HCT116 (cell line): ENCODE measurements around the gene OR14J1. TPM values are rescaled to one million over a fixed set of nuclear protein-coding genes. Genes with fewer than 3 reads are reported as not detected.
A peak's percentile ranks its signal among the peaks of the same experiment; 100 is the strongest.

ENCODE experiments used
- ATAC-seq: fragments of 200-7000 bp; cut with Tn5 transposase; 2 replicates; pipeline ENCODE4 v1.9.1; 2020; ENCODE audit warnings: mild to moderate bottlenecking, moderate library complexity
- BruUV-seq: library from RNA; stranded (reverse); fragments of 400-500 nt; replicated peaks from 2 replicates; lab custom pipeline; 2021; lab: Mats Ljungman, UMichigan
- CTCF ChIA-PET: fragments of 300-600 bp; sonication (Branson Sonifier 250); formaldehyde crosslinking; loops from one replicate; lab custom pipeline; 2021; ENCODE audit warnings: antibody characterized with exemption; lab: Charles Lee
- POLR2A ChIA-PET: fragments of 300-600, 350-600 bp; sonication (Branson Sonifier 250); formaldehyde crosslinking; loops from one replicate; lab custom pipeline; 2021; ENCODE audit warnings: antibody characterized with exemption; lab: Charles Lee
- RAD21 ChIA-PET, 2 experiments: fragments of 300-600 bp; sonication (Branson Sonifier 250); formaldehyde crosslinking; loops; one replicate each; lab custom pipeline; 2023; ENCODE audit warnings: low total read pairs in 2 of 2; ENCODE audit not compliant: uncharacterized antibody in 2 of 2, unreplicated experiment in 2 of 2, low non-redundant PET in 1 of 2; lab: Charles Lee
- DNase-seq: peaks from one replicate; pipeline ENCODE4 v3.0.0-alpha.2; 2010; ENCODE audit warnings: low read depth, low spot score
- H2AFZ ChIP-seq: fragments of 200-600 bp; shearing (Covaris generic), sonication (generic); 2 replicates; pipeline ENCODE4 v1.6.1; 2017; ENCODE audit warnings: low read depth, mixed run types, mixed read lengths, antibody characterized with exemption, low read length; ENCODE audit not compliant: poor library complexity, severe bottlenecking
- H3K27ac ChIP-seq: 2 replicates; pipeline ENCODE4 v1.5.1; 2012; ENCODE audit warnings: low read depth, low read length
- H3K27me3 ChIP-seq: fragments of 200-600 bp; sonication (generic); 2 replicates; pipeline ENCODE4 v1.6.1; 2016; ENCODE audit warnings: mixed run types, low read length, mixed read lengths; ENCODE audit not compliant: insufficient read depth
- H3K36me3 ChIP-seq, 2 experiments: fragments of 200-500 bp in 1 of 2; fragments of 200-600 bp in 1 of 2; sonication (Bioruptor generic) in 1 of 2; sonication (generic) in 1 of 2; 2 replicates each; pipeline versions ENCODE4 v1.5.1 to v1.6.1; 2014 to 2016; ENCODE audit warnings: low read length in 2 of 2, inconsistent platforms in 1 of 2, mixed read lengths in 1 of 2, mixed run types in 1 of 2; ENCODE audit not compliant: insufficient read depth in 2 of 2, control insufficient read depth in 1 of 2
- H3K4me1 ChIP-seq, 2 experiments: fragments of 200-600 bp in 1 of 2; sonication (generic) in 1 of 2; 2 replicates each; pipeline versions ENCODE4 v1.5.1 to v1.6.1; 2012 to 2017; ENCODE audit warnings: low read length in 2 of 2, inconsistent platforms in 1 of 2, mild to moderate bottlenecking in 1 of 2, mixed read lengths in 1 of 2, mixed run types in 1 of 2, moderate library complexity in 1 of 2; ENCODE audit not compliant: insufficient read depth in 2 of 2, control insufficient read depth in 1 of 2
- H3K4me2 ChIP-seq: fragments of 200-600 bp; sonication (generic); 2 replicates; pipeline ENCODE4 v1.6.1; 2017; ENCODE audit warnings: mixed run types, low read length, mixed read lengths
- H3K4me3 ChIP-seq, 2 experiments: fragments of 200-600 bp in 1 of 2; sonication (generic) in 1 of 2; replicated peaks in 1 of 2; 2 replicates each; pipeline ENCODE4 v1.5.1; 2011 to 2016; ENCODE audit warnings: low read length in 2 of 2, control low read depth in 1 of 2, low read depth in 1 of 2, mild to moderate bottlenecking in 1 of 2, mixed read lengths in 1 of 2, mixed run types in 1 of 2
- H3K79me2 ChIP-seq: fragments of 200-600 bp; sonication (generic); 2 replicates; pipeline ENCODE4 v1.6.1; 2017; ENCODE audit warnings: mild to moderate bottlenecking, mixed run types, low read length, moderate library complexity, mixed read lengths; ENCODE audit not compliant: insufficient read depth
- H3K9ac ChIP-seq: fragments of 200-600 bp; sonication (generic); 2 replicates; pipeline ENCODE4 v1.6.1; 2016; ENCODE audit warnings: low read length, mixed read lengths
- H3K9me2 ChIP-seq: fragments of 200-600 bp; sonication (generic), shearing (Covaris generic); 2 replicates; pipeline ENCODE4 v1.6.1; 2017; ENCODE audit warnings: mixed run types, mild to moderate bottlenecking, moderate library complexity; ENCODE audit not compliant: insufficient read depth
- H3K9me3 ChIP-seq, 2 experiments: fragments of 200-500 bp in 1 of 2; fragments of 200-600 bp in 1 of 2; sonication (Bioruptor generic) in 1 of 2; sonication (generic) in 1 of 2; 2 replicates each; pipeline ENCODE4 v1.6.1; 2014 to 2017; ENCODE audit warnings: low read length in 2 of 2, mixed read lengths in 2 of 2, inconsistent platforms in 1 of 2, low read depth in 1 of 2, mild to moderate bottlenecking in 1 of 2, mixed run types in 1 of 2, moderate library complexity in 1 of 2; ENCODE audit not compliant: control insufficient read depth in 1 of 2, insufficient read depth in 1 of 2
- H4K20me1 ChIP-seq: fragments of 200-600 bp; sonication (generic), shearing (Covaris generic); 2 replicates; pipeline ENCODE4 v1.6.1; 2017; ENCODE audit warnings: mixed run types, mild to moderate bottlenecking, moderate library complexity; ENCODE audit not compliant: insufficient read depth
- CBX3 ChIP-seq: IDR thresholded peaks from 2 replicates; pipeline ENCODE4 v1.6.1; 2012; ENCODE audit warnings: low read depth
- CEBPB ChIP-seq: IDR thresholded peaks from 2 replicates; pipeline ENCODE4 v1.6.1; 2012; ENCODE audit warnings: low read depth
- EGR1 ChIP-seq: IDR thresholded peaks from 2 replicates; pipeline ENCODE4 v1.6.1; 2012; ENCODE audit warnings: low read depth
- FOSL1 ChIP-seq: IDR thresholded peaks from 2 replicates; pipeline ENCODE4 v1.6.1; 2012; ENCODE audit warnings: low read depth
- JUND ChIP-seq: IDR thresholded peaks from 2 replicates; pipeline ENCODE4 v1.6.1; 2012
- RAD21 ChIP-seq: IDR thresholded peaks from 2 replicates; pipeline ENCODE4 v1.6.1; 2012; ENCODE audit warnings: low read depth, mild to moderate bottlenecking
- SIN3A ChIP-seq: IDR thresholded peaks from 2 replicates; pipeline ENCODE4 v1.6.1; 2012; ENCODE audit warnings: low read depth
- SP1 ChIP-seq: IDR thresholded peaks from 2 replicates; pipeline ENCODE4 v1.6.1; 2012; ENCODE audit warnings: low read depth
- SRF ChIP-seq: IDR thresholded peaks from 2 replicates; pipeline ENCODE4 v1.6.1; 2012; ENCODE audit warnings: low read depth
- TCF7L2 ChIP-seq: IDR thresholded peaks from 2 replicates; pipeline ENCODE4 v1.7.0; 2011; ENCODE audit warnings: borderline replicate concordance, inconsistent platforms; ENCODE audit not compliant: insufficient read depth, insufficient read length; ENCODE audit errors: extremely low read depth
- YY1 ChIP-seq: IDR thresholded peaks from 2 replicates; pipeline ENCODE4 v1.6.1; 2011; ENCODE audit warnings: low read length, low read depth, moderate library complexity, mild to moderate bottlenecking; ENCODE audit not compliant: insufficient replicate concordance; ENCODE audit errors: extremely low read depth
- ZFX ChIP-seq: fragments of 450-650 bp; IDR thresholded peaks from 2 replicates; pipeline ENCODE4 v1.6.1; 2017
- ZNF274 ChIP-seq: fragments of 200-500 bp; sonication (Bioruptor generic); IDR thresholded peaks from 2 replicates; pipeline ENCODE4 v1.6.1; 2014; ENCODE audit warnings: mild to moderate bottlenecking, low read depth, low read length, inconsistent platforms
- intact Hi-C: fragments of 100-400 bp; cut with micrococcal nuclease; formaldehyde crosslinking; loops from 2 replicates; pipeline ENCODE4 v1.10.0; 2022
- total RNA-seq: library from RNA; stranded (reverse); gene quantifications from one replicate; pipeline ENCODE4 v1.2.1, GENCODE V29; 2021; ENCODE audit not compliant: unreplicated experiment
- TF ChIP-seq, protein P1 (sequence below): IDR thresholded peaks from 2 replicates; pipeline ENCODE4 v1.6.1; 2012
- TF ChIP-seq, protein P2 (sequence below), 3 experiments: fragments of 200-600 bp in 1 of 3; sonication (generic) in 1 of 3; IDR thresholded peaks in 2 of 3; conservative IDR thresholded peaks in 1 of 3; 2 replicates each; pipeline ENCODE4 v1.5.1; 2012 to 2017; ENCODE audit warnings: low read depth in 2 of 3, low read length in 2 of 3, antibody characterized with exemption in 1 of 3, borderline replicate concordance in 1 of 3, control low read depth in 1 of 3, mild to moderate bottlenecking in 1 of 3, mixed read lengths in 1 of 3, mixed run types in 1 of 3, moderate library complexity in 1 of 3; ENCODE audit not compliant: insufficient read depth in 1 of 3

Gene OR14J1
- total RNA-seq, 1 experiment from 2014 or later, result not detected

DNA sequence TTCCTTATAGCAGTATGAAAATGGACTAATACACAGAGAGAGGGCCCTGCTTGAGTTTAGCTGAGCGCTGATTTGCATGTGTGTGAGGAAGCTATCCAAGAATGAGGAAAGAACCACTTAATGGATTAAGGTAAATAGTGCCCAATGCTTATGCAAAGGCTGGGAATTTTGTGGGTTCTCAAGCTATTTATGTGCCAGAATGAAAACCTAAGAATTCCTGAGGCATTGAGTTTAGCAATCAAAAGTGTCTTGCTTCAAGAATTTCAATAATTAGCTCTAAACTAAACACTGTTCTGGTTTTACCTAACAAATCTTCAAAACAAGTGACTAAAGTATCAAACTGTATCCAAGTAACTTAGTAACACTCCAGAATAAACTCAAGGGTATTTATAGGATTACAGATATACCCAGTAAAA is 7.0 kb upstream of the OR14J1 start:
- Histone ChIP-seq H3K27me3 (no peaks in the 10 kb centered on the region), H2AFZ (no peak overlapping the region), H3K4me2 (no peak overlapping the region), H3K9me3 (no peaks in the 10 kb centered on the region), H3K9me2 (no peaks in the 10 kb centered on the region), H3K4me3 (no peak overlapping the region), H3K9ac (no peak overlapping the region), H3K4me1 (no peaks in the 10 kb centered on the region), H3K79me2 (no peaks in the 10 kb centered on the region), H4K20me1 (no peaks in the 10 kb centered on the region), H3K36me3 (no peaks in the 10 kb centered on the region), H3K27ac (no peak overlapping the region)
- RAD21 ChIA-PET, result no interaction called here
- POLR2A ChIA-PET, result no interaction called here
- BruUV-seq, result no TSS peak
- CTCF ChIA-PET, result no interaction called here
- DNase-seq, result no peak
- TF ChIP-seq EGR1, result no peak
- TF ChIP-seq SP1, result no peak
- 0 out of 2 replicates have a peak, but pooled peaks have one; percentile 5 for TF ChIP-seq CBX3
- ATAC-seq, result no peak
- intact Hi-C loops, result no loop called here

DNA sequence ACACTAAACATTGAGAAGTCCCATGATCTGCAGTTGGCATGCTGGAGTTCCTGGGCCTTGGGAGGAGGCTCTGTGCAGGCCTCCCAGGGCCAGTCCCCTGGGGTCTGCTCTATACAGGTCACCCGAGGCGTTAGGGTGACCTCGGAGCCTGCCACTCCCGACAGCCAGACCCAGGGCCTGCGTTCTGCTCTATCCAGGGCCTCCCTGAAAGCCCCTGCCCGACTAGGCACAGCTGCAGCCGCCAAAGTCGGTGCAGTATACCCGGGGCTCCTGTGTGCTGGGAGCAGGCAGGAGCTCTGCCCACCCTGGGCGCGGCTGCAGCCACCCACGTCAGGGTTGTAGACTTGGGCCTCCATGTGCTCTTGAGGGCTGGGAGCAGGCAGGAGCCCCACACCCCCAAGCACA is 6.3 kb upstream of the OR14J1 start:
- ATAC-seq (no peak), DNase-seq (no peak)
- no peaks in the 10 kb centered on the region for H3K79me2 ChIP-seq
- H3K9ac ChIP-seq, result no peak overlapping the region
- H3K9me3 ChIP-seq, result no peaks in the 10 kb centered on the region
- no peak overlapping the region for H3K4me3 ChIP-seq
- no peak overlapping the region for H3K4me2 ChIP-seq
- POLR2A ChIA-PET, result no interaction called here
- no TSS peak for BruUV-seq
- CTCF ChIA-PET, result no interaction called here
- RAD21 ChIA-PET, result no interaction called here
- H3K4me1 ChIP-seq, result no peaks in the 10 kb centered on the region
- H3K27me3 ChIP-seq, result no peaks in the 10 kb centered on the region
- no peaks in the 10 kb centered on the region for H3K9me2 ChIP-seq
- no peaks in the 10 kb centered on the region for H3K36me3 ChIP-seq
- no peak overlapping the region for H2AFZ ChIP-seq
- intact Hi-C loops, result no loop called here
- H4K20me1 ChIP-seq, result no peaks in the 10 kb centered on the region
- TF ChIP-seq RAD21 (no peak), EGR1 (no peak), SIN3A (no peak), FOSL1 (no peak), ZFX (no peak), CEBPB (no peak), ZNF274 (no peak), YY1 (no peak), TCF7L2 (no peak), JUND (no peak), SP1 (no peak), SRF (no peak)
- TF ChIP-seq, protein P1, sequence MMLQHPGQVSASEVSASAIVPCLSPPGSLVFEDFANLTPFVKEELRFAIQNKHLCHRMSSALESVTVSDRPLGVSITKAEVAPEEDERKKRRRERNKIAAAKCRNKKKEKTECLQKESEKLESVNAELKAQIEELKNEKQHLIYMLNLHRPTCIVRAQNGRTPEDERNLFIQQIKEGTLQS, result no peak
- TF ChIP-seq, protein P2, sequence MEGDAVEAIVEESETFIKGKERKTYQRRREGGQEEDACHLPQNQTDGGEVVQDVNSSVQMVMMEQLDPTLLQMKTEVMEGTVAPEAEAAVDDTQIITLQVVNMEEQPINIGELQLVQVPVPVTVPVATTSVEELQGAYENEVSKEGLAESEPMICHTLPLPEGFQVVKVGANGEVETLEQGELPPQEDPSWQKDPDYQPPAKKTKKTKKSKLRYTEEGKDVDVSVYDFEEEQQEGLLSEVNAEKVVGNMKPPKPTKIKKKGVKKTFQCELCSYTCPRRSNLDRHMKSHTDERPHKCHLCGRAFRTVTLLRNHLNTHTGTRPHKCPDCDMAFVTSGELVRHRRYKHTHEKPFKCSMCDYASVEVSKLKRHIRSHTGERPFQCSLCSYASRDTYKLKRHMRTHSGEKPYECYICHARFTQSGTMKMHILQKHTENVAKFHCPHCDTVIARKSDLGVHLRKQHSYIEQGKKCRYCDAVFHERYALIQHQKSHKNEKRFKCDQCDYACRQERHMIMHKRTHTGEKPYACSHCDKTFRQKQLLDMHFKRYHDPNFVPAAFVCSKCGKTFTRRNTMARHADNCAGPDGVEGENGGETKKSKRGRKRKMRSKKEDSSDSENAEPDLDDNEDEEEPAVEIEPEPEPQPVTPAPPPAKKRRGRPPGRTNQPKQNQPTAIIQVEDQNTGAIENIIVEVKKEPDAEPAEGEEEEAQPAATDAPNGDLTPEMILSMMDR (IDR thresholded peaks at IDR 0.05 in 2 of 3, conservative IDR thresholded peaks at IDR 0.05 in 1 of 3; ENCODE audit: borderline replicate concordance in 1 of 3, insufficient read depth in 1 of 3, low read depth in 2 of 3, low read length in 2 of 3), result no peak
- no peak overlapping the region for H3K27ac ChIP-seq
